NB4 (cell line): Measurements from ENCODE around the gene STRN4.

Experiments used
- POLR2A ChIP-seq: IDR thresholded peaks from 2 replicates; pipeline ENCODE4 v1.6.1; 2011; ENCODE audit warnings: mild to moderate bottlenecking; ENCODE audit not compliant: insufficient read length; ENCODE audit errors: extremely low read depth
- TF ChIP-seq, protein P1 (sequence below): IDR thresholded peaks from one replicate; pipeline ENCODE4 v1.5.1; 2012; ENCODE audit warnings: low read depth, low read length

DNA sequence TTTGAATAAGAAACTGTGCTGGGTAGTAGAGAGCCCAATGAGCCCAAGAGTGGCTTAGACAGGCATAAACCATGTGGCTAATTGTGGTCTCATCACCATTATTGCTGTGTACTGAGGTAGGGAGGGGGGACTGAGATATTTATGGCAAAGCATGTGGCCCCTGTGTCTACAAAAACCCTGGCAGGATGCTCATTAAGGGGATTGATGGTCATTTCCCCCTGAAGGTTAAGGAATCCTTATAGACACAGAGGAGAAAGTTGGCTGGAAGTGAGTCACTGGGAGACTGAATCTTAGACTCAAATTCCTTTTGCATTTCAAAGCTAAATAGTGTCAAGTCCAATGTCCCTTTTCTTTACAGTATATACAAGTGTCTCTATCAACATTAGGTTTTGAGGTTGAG lies 75.4 kb downstream of the STRN4 start:
- no peak for TF ChIP-seq POLR2A
- TF ChIP-seq, protein P1, sequence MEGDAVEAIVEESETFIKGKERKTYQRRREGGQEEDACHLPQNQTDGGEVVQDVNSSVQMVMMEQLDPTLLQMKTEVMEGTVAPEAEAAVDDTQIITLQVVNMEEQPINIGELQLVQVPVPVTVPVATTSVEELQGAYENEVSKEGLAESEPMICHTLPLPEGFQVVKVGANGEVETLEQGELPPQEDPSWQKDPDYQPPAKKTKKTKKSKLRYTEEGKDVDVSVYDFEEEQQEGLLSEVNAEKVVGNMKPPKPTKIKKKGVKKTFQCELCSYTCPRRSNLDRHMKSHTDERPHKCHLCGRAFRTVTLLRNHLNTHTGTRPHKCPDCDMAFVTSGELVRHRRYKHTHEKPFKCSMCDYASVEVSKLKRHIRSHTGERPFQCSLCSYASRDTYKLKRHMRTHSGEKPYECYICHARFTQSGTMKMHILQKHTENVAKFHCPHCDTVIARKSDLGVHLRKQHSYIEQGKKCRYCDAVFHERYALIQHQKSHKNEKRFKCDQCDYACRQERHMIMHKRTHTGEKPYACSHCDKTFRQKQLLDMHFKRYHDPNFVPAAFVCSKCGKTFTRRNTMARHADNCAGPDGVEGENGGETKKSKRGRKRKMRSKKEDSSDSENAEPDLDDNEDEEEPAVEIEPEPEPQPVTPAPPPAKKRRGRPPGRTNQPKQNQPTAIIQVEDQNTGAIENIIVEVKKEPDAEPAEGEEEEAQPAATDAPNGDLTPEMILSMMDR = no peak
